Measurements from ENCODE around the gene SKP1.

SKP1 gene

GRCh38 chr5:134130239-134130945 is 46.4 kb downstream of the SKP1 start:
- no peak for DNase-seq (ENCODE audit: low spot score)

DNA sequence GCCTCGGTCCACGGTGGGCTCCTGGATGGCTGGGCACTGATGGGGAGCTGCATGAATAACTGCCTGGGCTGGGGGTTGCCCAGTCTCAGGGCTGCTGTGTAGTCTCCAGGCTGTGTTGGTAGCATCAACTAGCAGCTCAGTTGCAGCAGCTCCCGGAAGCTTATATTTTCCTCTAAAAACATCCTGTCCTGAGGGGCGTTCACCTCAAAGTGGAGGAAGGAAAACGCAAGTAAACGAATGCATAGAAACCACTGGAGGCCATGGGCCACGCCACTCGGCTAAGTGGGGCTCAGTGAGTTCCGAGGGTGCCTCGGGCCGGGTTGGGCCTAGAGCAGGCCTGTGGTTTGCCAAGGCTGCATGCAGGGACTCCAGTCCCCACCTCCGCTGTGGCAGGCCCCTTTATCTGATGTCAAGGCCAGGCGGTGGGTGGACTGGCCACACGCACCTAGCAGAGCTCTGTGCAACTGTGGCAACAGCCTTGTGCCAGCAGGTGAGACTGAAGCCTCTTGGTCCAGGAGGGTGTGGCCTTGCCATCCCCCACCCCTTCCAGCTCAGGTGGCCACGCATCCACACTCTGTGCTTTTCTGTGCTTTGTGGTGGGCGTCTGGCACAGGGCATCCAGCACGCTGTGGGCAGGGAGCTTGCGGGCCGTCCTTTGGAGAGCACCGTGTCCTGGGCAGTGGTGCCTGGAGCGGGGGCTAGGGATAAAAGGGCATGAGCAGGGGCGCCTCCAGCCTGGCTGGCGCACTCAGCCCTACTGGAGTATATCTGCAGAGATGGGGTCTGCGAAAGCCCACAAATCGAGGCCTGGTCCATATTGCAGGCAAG is 47.1 kb downstream of the SKP1 start:
- DNase-seq (ENCODE audit: low spot score), result no peak

DNA sequence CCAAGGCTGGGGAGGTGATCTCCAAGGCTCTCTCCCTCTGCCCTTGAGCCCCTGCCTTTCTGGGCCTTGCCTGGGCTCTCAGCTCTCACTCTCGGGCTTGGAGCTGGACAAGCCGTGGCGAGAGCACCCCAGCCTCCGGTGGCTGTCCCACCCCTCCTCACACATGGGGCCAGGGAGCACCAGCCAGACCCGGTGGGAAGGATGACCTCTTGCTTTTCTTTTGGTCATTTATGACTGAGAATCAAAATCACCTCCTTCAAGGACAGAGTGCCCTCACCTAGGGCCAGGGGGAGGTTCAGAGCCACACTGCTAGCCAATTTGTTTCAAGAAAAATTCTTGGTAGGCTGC is 48.1 kb downstream of the SKP1 start:
- DNase-seq (ENCODE audit: low spot score), result no peak

DNA sequence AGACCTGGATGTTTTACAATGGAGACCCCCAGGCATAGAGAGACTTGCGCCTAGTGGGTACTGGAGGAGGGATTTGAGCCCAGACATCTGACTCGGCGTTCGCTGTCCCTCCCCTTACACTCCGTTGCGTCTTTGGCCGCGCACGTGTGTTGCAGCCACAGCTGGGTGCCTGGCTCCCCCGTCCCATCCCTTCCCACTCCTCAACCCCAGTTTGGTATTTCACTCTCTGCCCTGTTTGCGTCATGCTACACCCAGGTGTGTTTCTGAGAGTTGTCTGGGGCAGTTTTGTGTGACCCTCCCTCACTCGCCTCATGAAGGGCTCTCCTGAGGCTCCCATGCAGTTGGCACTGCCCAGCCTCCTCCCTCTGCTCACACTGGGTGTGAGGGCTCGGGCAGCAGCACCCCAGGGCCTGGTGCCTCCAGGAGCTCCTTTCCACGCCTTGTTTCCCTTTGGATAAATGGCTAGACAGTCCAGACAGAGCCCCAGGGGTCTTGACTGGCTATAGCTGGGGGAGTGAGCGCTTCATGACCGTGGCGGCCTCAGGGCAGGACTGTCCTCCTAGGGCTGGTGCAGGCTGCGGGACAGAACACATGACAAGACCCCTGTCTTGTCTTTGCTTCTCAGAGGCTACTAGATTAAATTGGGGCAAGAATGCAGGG is 48.6 kb downstream of the SKP1 start:
- no peak for DNase-seq (ENCODE audit: low spot score)

DNA sequence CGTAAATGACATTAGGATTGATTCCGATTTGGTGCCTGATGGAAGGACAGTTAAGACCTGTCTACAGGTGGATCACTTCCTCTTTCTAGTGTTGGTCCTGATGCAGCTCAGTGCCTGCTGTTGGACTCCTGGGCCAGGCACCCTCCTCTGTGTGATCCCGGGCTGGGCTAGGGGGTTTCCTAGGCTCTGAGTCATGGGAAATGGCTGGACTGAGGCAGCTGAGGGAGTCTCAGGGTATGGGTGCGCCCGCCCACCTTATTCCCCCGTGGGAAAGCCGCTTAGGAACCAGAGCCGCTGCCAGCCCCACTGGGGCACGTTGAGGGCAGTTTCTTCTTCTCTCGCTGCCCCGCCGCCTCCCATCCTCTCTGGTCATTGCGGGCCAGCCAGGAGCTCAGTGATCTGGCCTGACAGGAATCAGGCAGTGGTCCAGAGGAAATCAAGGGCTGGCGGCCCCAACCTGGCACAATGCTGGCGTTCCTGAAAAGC is 49.3 kb downstream of the SKP1 start:
- no peak for DNase-seq (ENCODE audit: low spot score)

GRCh38 chr5:134125039-134126015 is 51.4 kb downstream of the SKP1 start:
- no peak for DNase-seq (ENCODE audit: low spot score)

GRCh38 chr5:134124289-134125038 is 52.3 kb downstream of the SKP1 start:
- no peak for DNase-seq (ENCODE audit: low spot score)

DNA sequence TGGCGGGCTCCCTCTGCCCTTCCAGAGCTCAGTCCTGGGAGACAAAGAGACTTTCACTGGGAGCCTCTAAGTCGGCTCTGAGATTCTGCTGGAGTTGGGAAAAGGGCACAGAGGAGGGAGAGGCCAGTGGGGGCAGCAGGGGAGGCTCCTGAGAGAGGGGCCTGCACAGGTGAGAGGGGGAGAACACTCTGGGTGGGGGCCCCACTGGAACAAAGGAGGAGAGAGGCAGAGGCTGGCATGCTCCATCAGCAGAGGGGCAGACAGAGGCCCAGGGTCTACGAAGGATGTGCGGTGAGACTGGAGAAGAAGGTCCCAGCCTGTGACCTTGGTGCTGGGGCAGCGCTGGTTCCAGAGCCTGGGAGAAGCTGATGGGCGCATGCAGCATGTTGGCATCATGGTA is 53.4 kb downstream of the SKP1 start:
- no peak for DNase-seq (ENCODE audit: low spot score)

- DNase-seq (ENCODE audit: low spot score), result no peak
Observed at GRCh38 chr5:134122530-134122929, 54.2 kb downstream of the SKP1 start.

- DNase-seq (ENCODE audit: low spot score), result no peak
Observed at GRCh38 chr5:134120386-134121138, 56.2 kb downstream of the SKP1 start.

DNA sequence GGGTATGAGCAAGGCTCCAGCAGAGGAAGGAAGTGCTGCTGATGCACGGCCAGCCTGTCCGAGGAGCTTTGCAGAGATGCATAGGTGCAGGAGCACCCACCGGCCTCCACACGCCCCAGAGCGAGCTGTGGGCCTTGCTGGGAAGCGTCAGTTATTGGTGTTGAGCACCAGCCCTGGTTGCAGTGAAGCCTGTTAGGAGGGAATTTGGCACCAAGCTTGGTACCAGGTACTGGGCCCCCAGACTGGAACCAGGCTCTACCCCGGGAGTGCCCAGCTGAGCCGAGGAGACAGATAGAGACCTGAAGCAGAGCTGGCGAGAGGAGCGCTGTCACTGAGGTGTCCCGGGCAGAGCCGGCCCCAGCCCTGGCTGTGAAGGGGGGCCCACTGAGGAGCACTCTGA is 57.0 kb downstream of the SKP1 start:
- no peak for DNase-seq (ENCODE audit: low spot score)

DNA sequence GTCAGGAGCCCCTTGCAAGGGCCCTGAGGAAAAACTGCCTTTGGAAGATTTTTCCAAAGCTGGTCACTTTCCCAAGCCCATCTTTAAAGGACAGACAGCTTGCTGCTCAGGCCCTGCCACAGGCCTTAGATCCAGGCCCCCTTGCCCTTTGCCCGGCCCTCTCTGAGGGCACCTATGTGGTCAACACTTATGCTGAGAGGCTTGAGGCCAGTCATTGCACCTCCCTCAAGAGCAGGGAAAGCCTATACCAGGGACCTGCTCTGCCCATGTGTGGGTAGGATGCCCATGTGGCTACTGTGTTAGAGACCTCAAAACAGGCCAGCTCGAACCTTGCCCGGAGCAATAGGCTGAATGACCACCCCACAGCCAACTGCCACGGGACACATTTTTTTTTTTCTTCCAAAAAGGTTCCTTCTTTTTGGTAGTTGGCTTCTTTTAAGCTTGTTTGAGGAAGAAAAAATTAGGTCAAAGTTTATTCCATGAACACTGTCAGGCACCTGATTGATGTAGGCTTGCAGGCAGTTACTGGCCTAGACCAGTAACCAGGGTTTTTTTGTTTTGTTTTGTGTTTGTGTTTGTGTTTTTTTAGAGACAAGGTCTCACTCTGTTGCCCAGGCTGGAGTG is 58.4 kb downstream of the SKP1 start:
- DNase-seq (ENCODE audit: low spot score), result no peak

GRCh38 chr5:134116789-134117761 is 59.7 kb downstream of the SKP1 start:
- DNase-seq (ENCODE audit: low spot score), result no peak

- no peak for DNase-seq (ENCODE audit: low spot score)
Observed at GRCh38 chr5:134116286-134116685, 60.5 kb downstream of the SKP1 start.

GRCh38 chr5:134115806-134116175 is 61.0 kb downstream of the SKP1 start:
- no peak for DNase-seq (ENCODE audit: low spot score)

DNA sequence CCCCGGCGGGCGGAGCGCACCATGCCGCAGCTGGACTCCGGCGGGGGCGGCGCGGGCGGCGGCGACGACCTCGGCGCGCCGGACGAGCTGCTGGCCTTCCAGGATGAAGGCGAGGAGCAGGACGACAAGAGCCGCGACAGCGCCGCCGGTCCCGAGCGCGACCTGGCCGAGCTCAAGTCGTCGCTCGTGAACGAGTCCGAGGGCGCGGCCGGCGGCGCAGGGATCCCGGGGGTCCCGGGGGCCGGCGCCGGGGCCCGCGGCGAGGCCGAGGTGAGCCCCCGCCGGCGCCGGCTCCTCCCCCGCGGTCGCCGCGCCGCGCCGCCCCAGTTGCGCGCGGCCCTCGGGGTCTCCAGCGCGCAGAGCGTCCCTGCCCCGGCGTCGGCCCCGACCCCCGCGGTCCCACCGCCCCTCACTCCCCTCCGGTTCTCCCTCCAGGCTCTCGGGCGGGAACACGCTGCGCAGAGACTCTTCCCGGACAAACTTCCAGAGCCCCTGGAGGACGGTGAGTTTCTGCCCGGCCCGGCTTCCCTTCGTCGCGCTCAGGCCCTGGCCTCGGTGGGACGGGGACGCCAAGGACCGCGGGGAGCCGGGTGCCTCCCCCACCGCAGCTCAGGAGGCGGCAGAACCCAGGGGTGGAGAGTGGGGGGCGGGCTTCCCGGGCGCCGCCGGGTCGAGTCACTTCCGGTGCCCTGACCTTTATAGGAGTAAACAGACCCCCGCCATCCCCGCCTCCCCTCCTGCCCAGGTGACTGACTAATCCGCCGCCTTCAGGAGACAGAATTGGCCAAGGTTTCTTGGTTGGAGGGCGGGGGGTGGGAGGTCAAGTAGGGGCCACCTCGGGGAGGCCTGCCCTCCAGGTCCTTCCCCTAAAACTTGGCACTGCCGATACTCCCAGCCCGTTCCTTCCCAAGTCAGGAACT is 61.6 kb downstream of the SKP1 start:
- DNase-seq (ENCODE audit: low spot score), result no peak
